Calu3 (cell line): ENCODE results near the gene RNF41. TPM values are rescaled to one million over a fixed set of nuclear protein-coding genes. Genes with fewer than 3 reads are reported as not detected.

Source experiments
- BruUV-seq: library from RNA; stranded (reverse); fragments of 400-500 nt; replicated peaks from 2 replicates; lab custom pipeline; 2021; lab: Mats Ljungman, UMichigan
- CTCF ChIA-PET: fragments of 300-600 bp; sonication (Branson Sonifier 250); formaldehyde crosslinking; loops from one replicate; lab custom pipeline; 2022; ENCODE audit warnings: antibody characterized with exemption; lab: Charles Lee
- DNase-seq: peaks from one replicate; pipeline ENCODE4 v3.0.0; 2022
- H3K27ac Mint-ChIP-seq: one replicate; pipeline ENCODE4 v1.8.0; 2022; ENCODE audit warnings: mixed read lengths; ENCODE audit not compliant: unreplicated experiment
- H3K27me3 Mint-ChIP-seq: one replicate; pipeline ENCODE4 v1.8.0; 2022; ENCODE audit warnings: mixed read lengths; ENCODE audit not compliant: unreplicated experiment
- H3K36me3 Mint-ChIP-seq: one replicate; pipeline ENCODE4 v1.8.0; 2022; ENCODE audit warnings: mild to moderate bottlenecking, moderate library complexity, mixed read lengths; ENCODE audit not compliant: insufficient read depth, unreplicated experiment
- H3K4me1 Mint-ChIP-seq: one replicate; pipeline ENCODE4 v1.8.0; 2022; ENCODE audit warnings: mild to moderate bottlenecking, low read depth, mixed read lengths; ENCODE audit not compliant: unreplicated experiment
- H3K4me3 Mint-ChIP-seq: one replicate; pipeline ENCODE4 v1.8.0; 2022; ENCODE audit warnings: mild to moderate bottlenecking, low read depth, moderate library complexity, mixed read lengths; ENCODE audit not compliant: unreplicated experiment
- H3K9me3 Mint-ChIP-seq: one replicate; pipeline ENCODE4 v1.8.0; 2022; ENCODE audit warnings: low read depth, mixed read lengths; ENCODE audit not compliant: unreplicated experiment
- intact Hi-C: fragments of 100-400 bp; cut with micrococcal nuclease; formaldehyde crosslinking; loops from one replicate; pipeline ENCODE4 v1.10.0; 2022; ENCODE audit not compliant: unreplicated experiment
- total RNA-seq: library from RNA; stranded (reverse); gene quantifications from 2 replicates; pipeline ENCODE4 v1.2.3, GENCODE V29; 2022
- TF ChIP-seq, protein P1 (sequence below): fragments of 200-600 bp; IDR thresholded peaks from one replicate; pipeline ENCODE4 v1.8.0; 2022; ENCODE audit warnings: antibody characterized with exemption; ENCODE audit not compliant: unreplicated experiment

The RNF41 gene
- total RNA-seq, 1 experiment from 2014 or later, result 42.6 TPM

DNA sequence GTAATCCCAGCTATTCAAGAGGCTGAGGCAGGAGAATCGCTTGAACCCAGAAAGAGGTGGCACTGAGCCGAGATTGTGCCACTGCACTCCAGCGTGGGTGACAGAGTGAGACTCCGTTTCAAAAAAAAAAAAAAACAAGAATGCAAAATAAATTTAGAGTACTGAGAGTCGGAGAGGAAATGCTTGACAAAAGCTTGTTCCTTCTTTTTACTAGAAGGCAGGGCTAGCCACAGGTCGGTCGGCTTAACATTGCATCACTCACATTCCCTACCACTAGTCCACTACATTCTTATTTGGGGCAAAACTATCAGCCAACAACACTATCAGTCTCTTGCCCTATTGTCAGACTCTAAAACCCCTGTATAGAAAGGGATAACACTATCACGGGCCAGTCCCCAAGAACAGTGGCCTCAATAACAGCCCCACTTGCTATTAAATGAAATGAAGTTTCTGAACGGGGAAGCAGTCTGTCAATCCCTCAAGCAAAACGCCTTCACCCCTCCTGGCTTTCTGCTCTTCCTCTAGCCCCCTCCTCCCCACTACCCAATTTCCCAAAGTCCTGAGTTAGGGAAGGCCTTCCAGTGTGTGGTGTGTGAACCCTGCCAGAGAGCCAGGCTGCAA is 1.0 kb downstream of the RNF41 start:
- Mint-ChIP-seq H3K4me1 (peaks cover 25% of the 10 kb centered on the region), H3K27ac (peak overlapping the region; percentile 92), H3K4me3 (peak overlapping the region; percentile 97), H3K36me3 (peaks cover 51% of the 10 kb centered on the region), H3K9me3 (no peaks in the 10 kb centered on the region), H3K27me3 (no peaks in the 10 kb centered on the region)
- TF ChIP-seq, protein P1, sequence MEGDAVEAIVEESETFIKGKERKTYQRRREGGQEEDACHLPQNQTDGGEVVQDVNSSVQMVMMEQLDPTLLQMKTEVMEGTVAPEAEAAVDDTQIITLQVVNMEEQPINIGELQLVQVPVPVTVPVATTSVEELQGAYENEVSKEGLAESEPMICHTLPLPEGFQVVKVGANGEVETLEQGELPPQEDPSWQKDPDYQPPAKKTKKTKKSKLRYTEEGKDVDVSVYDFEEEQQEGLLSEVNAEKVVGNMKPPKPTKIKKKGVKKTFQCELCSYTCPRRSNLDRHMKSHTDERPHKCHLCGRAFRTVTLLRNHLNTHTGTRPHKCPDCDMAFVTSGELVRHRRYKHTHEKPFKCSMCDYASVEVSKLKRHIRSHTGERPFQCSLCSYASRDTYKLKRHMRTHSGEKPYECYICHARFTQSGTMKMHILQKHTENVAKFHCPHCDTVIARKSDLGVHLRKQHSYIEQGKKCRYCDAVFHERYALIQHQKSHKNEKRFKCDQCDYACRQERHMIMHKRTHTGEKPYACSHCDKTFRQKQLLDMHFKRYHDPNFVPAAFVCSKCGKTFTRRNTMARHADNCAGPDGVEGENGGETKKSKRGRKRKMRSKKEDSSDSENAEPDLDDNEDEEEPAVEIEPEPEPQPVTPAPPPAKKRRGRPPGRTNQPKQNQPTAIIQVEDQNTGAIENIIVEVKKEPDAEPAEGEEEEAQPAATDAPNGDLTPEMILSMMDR, result no peak
- no peak for DNase-seq
- intact Hi-C loops, result no loop called here
- BruUV-seq, result TSS peak; percentile 82
- CTCF ChIA-PET, result interaction anchor here (0.8 to 3.0 kb wide), 4 partner anchors 14 to 93 kb away, joined by 3 to 28 read pairs (median 16); partner anchors contain the start of genes COQ10A and ESYT1

DNA sequence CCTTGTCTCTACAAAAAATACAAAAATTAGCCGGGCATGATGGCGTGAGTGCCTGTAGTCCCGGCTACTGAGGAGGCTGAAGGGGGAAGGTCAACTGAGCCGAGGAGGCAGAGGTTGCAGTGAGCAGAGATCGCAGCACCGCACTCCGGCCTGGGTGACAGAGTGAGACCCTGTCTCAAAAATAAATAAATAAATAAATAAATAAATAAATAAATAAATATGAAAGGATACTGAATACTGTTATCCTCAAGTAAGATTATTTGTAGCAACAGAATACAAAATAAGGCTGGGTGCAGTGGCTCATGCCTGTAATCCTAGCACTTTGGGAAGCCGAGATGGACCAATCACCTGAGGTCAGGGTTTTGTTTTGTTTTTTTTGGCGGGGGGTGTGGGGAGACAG is 1.9 kb downstream of the RNF41 start:
- H3K27ac Mint-ChIP-seq, result no peak overlapping the region
- H3K4me1 Mint-ChIP-seq, result peaks cover 18% of the 10 kb centered on the region
- H3K9me3 Mint-ChIP-seq, result no peaks in the 10 kb centered on the region
- intact Hi-C loops, result no loop called here
- no peaks in the 10 kb centered on the region for H3K27me3 Mint-ChIP-seq
- TF ChIP-seq, protein P1, result no peak
- no peak overlapping the region for H3K4me3 Mint-ChIP-seq
- CTCF ChIA-PET, result interaction anchor here (3.0 kb wide), 1 partner anchor 92 kb away, joined by 25 read pairs; the partner anchor contains the start of gene ESYT1
- DNase-seq, result no peak
- H3K36me3 Mint-ChIP-seq, result peaks cover 50% of the 10 kb centered on the region
- no TSS peak for BruUV-seq

DNA sequence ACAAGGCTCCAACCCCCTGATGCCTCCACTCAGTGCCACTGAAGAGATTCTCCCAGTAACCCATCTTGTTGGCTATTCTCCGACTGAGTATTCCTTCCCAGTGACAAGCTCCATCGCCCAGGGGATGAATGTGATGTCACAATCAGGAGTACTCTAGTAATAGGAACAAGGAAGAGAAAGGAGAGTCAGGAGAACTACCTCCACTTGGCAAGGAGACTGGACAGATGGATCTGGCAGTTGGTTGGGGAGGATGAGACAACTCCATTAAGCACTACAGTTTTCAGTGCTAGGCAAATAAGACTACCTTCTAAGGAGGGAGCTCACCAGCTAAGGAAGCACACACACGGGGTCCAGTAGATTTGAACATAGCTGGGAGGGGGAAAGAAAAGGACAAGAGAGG is 5.3 kb downstream of the RNF41 start:
- no peaks in the 10 kb centered on the region for H3K27me3 Mint-ChIP-seq
- no TSS peak for BruUV-seq
- intact Hi-C loops, result no loop called here
- no peak overlapping the region for H3K27ac Mint-ChIP-seq
- TF ChIP-seq, protein P1, result no peak
- DNase-seq, result no peak
- H3K4me1 Mint-ChIP-seq, result peaks cover 9% of the 10 kb centered on the region
- no peak overlapping the region for H3K4me3 Mint-ChIP-seq
- H3K36me3 Mint-ChIP-seq, result peaks cover 44% of the 10 kb centered on the region
- CTCF ChIA-PET, result interaction anchor here (0.7 kb wide), 2 partner anchors 10 to 44 kb away, joined by 4 read pairs; no protein-coding TSS in a partner anchor
- H3K9me3 Mint-ChIP-seq, result no peaks in the 10 kb centered on the region

DNA sequence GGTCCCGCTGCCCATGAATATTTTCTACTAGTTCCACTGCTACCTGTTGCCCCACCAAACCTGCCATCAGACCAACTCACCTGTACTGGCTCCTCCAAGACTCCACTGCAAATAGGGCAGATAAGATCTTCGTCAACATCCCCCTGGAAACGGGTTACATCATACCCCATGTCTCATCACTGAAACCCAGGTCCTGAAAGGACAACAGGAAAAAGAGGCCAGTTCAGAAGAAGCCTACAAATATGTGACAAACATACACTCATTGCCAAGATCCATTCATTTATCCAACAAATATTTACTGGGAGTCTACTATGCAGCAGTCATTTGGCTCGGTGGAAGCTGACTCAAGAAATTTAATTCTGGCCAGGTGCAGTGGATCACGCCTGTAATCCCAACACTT is 7.8 kb downstream of the RNF41 start:
- BruUV-seq, result no TSS peak
- Mint-ChIP-seq H3K27ac (no peak overlapping the region), H3K4me3 (no peak overlapping the region), H3K4me1 (peaks cover 9% of the 10 kb centered on the region), H3K36me3 (peaks cover 33% of the 10 kb centered on the region), H3K9me3 (no peaks in the 10 kb centered on the region), H3K27me3 (no peaks in the 10 kb centered on the region)
- intact Hi-C loops, result no loop called here
- CTCF ChIA-PET, result interaction anchor here (0.5 to 0.6 kb wide), 2 partner anchors 71 to 384 kb away, joined by 3 read pairs; no protein-coding TSS in a partner anchor
- TF ChIP-seq, protein P1, result no peak
- DNase-seq, result no peak
